ENCODE results near the gene ELN.
"Not testable (repeated sequence)": the region's sequence is repeated elsewhere in the genome, so short reads cannot be mapped to it uniquely, and the experiment has no call there.

ELN gene

DNA sequence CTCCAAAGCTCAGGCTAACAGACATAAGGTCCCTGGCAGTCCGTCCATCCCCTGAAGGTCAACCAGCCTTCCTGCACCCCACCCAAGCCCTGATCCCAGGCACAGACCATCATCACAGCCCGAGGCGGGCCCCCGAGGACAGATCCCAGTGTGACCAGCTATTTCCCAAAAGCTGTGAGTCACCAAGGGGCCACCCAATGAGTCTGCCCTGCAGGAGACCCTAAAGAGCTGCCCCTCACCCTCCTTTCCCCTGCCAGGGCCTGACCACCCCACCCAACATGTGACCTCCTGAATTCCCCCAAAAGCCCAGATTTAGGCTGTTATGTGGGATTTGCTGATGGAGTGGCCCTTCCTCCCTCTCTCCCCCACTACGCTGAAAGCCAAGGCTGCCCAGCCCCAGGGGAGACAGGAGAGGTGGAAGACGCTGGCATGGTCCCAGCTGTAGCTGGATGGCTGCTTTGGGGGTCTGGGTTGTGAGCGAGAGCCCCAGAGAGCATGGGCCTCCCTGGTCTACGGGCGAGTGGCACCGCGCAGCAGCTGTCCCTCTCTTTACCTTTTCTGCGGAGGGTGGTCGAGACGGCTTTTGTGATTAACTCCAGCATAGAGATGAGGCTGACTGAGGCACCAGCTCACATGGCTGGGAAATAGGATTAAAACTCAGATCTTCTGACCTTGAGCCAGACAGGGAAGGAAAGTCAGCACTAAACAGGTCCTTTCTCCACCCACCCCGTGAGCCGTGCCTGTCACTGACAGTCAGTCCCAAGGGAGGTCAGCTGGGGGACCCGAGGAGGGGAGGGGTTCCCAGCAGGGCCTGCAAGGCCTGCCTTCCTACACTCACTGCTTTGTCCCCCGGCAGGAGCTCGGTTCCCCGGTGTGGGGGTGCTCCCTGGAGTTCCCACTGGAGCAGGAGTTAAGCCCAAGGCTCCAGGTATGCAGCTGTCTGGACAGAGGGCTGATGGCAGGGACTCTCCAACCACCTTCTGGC lies 16.7 kb downstream of the ELN start:
- TF ChIP-seq, protein P1, sequence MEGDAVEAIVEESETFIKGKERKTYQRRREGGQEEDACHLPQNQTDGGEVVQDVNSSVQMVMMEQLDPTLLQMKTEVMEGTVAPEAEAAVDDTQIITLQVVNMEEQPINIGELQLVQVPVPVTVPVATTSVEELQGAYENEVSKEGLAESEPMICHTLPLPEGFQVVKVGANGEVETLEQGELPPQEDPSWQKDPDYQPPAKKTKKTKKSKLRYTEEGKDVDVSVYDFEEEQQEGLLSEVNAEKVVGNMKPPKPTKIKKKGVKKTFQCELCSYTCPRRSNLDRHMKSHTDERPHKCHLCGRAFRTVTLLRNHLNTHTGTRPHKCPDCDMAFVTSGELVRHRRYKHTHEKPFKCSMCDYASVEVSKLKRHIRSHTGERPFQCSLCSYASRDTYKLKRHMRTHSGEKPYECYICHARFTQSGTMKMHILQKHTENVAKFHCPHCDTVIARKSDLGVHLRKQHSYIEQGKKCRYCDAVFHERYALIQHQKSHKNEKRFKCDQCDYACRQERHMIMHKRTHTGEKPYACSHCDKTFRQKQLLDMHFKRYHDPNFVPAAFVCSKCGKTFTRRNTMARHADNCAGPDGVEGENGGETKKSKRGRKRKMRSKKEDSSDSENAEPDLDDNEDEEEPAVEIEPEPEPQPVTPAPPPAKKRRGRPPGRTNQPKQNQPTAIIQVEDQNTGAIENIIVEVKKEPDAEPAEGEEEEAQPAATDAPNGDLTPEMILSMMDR (IDR thresholded peaks at IDR 0.05; ENCODE audit: extremely low read depth, insufficient read depth, missing control alignments): no peak
- no peak for DNase-seq (ENCODE audit: low spot score)
- in situ Hi-C loops (cut with MboI; ENCODE audit: low pct_unique_long_range_greater_than_20kb, low sequenced_read_pairs, unreplicated experiment): no loop called here

DNA sequence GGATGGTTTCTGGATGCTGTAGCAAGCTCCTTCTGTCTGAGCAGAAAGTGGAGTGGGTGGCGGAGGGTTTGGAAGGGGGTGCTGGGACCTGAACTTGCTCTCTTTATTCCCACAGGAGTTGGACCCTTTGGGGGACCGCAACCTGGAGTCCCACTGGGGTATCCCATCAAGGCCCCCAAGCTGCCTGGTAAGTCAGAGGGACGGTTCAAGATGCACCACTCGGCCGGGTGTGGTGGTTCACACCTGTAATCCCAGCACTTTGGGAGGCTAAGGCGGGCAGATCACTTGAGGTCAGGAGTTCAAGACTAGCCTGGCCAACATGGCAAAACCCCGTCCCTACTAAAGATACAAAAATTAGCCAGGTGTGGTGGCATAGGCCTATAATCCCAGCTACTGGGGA lies 18.6 kb downstream of the ELN start:
- in situ Hi-C loops (cut with MboI; ENCODE audit: low pct_unique_long_range_greater_than_20kb, low sequenced_read_pairs, unreplicated experiment); DNase-seq (ENCODE audit: low spot score): not testable (repeated sequence)

DNA sequence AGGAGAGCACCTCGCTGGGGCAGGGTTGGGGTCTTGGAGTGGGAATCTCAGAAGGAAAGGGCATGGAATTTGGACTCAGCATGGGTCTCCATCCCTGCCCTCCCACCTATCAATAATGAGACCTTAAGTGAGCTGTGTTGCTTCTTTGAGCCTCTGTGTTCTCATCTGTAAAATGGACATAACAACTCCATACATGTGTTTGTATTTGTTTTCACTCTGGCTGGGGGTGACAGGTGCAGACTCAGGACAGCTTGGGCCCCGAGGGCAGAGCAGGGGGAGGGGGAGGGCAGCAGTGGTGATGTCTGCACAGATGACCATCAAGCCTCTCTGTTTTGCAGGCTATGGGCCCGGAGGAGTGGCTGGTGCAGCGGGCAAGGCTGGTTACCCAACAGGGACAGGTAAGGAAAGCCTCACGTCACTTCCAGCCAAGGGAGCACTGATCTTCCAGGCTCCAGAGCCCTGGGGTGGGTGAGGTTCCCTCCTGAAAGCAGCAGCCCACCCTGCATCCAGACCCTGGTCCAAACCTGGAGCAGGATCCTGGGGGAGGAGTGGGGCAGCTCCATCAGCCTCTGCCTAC lies 19.9 kb downstream of the ELN start:
- TF ChIP-seq, protein P1 (IDR thresholded peaks at IDR 0.05; ENCODE audit: extremely low read depth, insufficient read depth, missing control alignments): no peak
- in situ Hi-C loops (cut with MboI; ENCODE audit: low pct_unique_long_range_greater_than_20kb, low sequenced_read_pairs, unreplicated experiment): no loop called here

DNA sequence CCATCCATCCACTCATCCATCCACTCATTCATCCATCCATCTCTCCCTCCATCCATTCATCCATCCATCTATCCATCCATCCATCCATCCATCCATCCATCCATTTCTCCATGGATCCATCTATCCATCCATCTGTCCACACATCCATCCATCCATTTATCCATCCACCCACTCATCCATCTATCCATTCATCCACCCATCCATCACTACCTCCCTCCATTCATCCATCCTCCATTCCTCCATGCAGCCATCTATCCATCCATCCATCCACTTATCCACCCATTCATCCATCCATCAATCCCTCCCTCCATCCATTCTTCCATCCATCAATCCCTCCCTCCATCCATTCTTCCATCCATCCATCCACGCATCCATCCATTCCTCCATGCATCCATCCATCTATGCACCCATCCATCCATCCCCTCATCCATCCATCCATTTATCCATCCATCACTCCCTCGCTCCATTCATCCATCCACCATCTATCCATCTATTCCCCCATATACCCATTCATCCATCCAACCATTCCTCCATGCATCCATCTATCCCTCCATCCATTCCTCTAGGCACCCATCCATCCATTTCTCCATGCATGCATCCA lies 21.1 kb downstream of the ELN start:
- TF ChIP-seq, protein P1 (IDR thresholded peaks at IDR 0.05; ENCODE audit: extremely low read depth, insufficient read depth, missing control alignments): no peak
- in situ Hi-C loops (cut with MboI; ENCODE audit: low pct_unique_long_range_greater_than_20kb, low sequenced_read_pairs, unreplicated experiment): no loop called here
- DNase-seq (ENCODE audit: low spot score): no peak

More for the DNA sequence above, 19.9 kb downstream of the ELN start:
- DNase-seq (ENCODE audit: low spot score): no peak

DNA sequence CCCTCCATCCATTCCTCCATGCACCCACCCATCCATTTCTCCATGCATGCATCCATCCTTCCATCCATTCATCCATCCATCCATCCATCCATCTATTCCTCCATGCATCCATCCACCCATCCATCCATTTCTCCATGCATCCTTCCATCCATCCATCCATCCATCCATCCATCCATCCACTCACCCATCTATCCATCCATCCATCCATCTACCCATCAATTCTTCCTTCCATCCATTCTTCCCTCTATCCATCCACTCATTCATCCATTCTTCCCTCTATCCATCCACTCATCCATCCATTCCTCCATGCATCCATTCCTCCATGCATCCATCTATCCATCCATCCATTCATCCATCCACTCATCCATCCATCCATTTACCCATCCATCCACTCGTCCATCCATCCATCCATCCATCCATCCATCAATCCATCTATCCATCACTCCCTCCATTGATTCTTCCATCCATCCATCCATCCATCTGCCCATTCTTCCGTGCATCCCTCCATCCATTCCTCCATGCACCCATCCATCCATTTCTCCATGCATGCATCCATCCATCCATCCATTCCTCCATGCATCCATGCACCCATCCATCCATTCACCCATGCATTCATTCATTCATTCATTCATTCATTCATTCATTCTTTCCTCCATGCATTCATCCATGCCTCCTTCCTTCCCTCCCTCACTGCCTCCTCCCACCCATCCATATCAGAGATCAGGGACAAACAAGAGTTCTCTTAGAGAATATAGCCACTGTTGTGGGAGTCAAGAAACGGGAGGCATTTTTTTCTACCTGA lies 22.2 kb downstream of the ELN start:
- in situ Hi-C loops (cut with MboI; ENCODE audit: low pct_unique_long_range_greater_than_20kb, low sequenced_read_pairs, unreplicated experiment): no loop called here
- no peak for DNase-seq (ENCODE audit: low spot score)
- TF ChIP-seq, protein P1 (IDR thresholded peaks at IDR 0.05; ENCODE audit: extremely low read depth, insufficient read depth, missing control alignments): no peak

DNA sequence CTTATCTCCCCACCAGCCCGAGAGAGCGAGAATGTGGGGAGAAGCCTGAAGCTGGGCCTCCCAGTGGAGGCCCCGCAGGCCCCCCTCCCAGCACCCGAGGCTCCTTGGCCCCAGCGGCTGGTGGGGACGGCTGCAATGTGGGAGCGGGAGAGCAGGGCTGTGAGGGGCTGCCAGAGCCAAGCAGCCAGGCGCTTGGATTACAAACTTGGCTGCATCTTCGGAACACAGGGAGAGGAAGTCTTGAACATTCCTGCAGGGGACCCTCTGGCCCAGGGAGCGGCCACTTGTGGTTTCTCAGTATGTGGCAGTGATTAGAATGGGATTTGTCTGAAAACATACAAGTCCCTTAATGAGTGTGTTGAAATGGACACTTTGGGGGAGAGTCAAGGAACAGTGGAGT lies 23.2 kb downstream of the ELN start:
- in situ Hi-C loops (cut with MboI; ENCODE audit: low pct_unique_long_range_greater_than_20kb, low sequenced_read_pairs, unreplicated experiment): no loop called here
- no peak for DNase-seq (ENCODE audit: low spot score)

More for the DNA sequence above, 23.2 kb downstream of the ELN start:
- TF ChIP-seq, protein P1 (IDR thresholded peaks at IDR 0.05; ENCODE audit: extremely low read depth, insufficient read depth, missing control alignments): no peak

All from GM13977 (cell line).